ENCODE measurements around the gene CMAS.
"Not testable (repeated sequence)": the region's sequence is repeated elsewhere in the genome, so short reads cannot be mapped to it uniquely, and the experiment has no call there.

Gene CMAS

GRCh38 chr12:22047494-22047893 lies 1.5 kb downstream of the CMAS start:
- no peak for DNase-seq (ENCODE audit: low read depth)

DNA sequence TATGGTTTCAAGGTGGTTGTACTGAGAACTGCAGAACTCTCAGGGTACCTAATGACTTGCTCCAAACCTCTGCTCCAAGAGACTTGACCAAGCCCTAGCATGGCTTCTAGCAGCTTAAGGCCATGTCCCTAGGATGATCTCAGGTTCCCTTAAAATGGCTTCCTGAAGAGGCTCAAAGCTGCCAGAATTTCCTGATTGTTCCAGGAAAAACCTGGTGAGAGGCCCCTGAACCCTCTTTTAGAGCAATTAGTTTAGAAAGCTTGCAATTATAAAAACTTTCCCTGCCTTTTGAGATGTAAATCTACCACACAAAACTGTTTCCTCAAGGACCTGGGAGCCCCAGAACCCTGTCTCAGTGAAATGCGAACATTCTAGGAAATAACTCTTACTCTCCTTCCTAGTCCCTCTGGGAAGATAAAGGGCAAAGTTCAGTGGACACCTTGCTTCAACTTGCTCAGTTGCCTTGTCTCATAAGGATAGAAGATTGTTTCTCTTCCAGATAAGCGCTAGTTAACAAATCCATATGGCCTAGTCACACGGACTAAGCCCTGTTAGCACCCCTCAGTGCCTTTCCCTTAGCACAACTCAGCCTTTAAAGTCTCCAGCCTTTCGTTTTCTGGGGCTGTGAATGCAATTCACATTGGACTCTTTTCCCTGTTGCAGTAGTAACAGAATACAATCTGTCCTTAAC lies 2.5 kb downstream of the CMAS start:
- DNase-seq (ENCODE audit: low read depth), result no peak

GRCh38 chr12:22050078-22050477 lies 4.1 kb downstream of the CMAS start:
- no peak for DNase-seq (ENCODE audit: low read depth)

DNA sequence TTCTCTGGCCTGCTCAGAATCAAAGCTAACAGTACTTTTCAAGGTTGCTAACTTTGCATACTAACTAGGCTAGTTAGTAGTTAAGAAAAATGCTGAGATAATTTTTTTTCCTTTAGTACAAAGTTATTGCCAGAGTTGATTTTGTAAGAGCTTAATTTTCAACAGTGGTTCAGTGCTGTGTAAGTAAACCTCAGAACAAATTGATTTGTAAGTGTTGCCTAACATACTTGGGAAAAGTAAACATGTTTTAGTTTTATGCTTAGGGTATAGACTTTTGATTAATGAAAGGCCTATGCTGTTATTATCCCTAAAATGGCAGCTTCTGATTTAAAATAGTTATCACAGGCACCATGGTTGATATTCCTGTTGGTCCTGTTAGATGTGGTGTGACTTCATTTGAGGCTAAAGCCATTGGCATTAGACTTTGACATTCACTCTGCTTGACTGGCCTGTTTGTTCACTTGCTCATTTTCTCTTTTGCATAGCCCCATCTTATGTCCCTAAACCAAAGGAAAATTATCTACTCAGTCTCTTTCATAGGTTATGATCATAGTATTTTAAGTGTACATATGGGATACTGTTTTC lies 5.2 kb downstream of the CMAS start:
- DNase-seq (ENCODE audit: low read depth), result no peak

DNA sequence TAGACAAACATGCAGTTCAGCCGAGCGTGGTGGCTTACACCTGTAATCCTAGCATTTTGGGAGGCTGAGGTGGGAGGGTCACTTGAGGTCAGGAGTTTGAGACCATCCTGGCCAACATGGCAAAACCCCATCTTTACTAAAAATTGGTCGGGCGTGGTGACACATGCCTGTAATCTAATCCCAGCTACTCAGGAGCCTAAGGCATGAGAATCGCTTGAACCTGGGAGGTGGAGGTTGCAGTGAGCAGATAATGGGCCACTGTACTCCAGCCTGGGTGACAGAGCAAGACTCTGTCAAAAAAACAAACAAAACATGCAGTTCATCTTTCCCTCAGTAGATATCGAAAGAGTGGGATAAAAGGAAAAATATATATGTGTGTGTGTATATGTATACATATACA lies 7.0 kb downstream of the CMAS start:
- DNase-seq (ENCODE audit: low read depth), result not testable (repeated sequence)

DNA sequence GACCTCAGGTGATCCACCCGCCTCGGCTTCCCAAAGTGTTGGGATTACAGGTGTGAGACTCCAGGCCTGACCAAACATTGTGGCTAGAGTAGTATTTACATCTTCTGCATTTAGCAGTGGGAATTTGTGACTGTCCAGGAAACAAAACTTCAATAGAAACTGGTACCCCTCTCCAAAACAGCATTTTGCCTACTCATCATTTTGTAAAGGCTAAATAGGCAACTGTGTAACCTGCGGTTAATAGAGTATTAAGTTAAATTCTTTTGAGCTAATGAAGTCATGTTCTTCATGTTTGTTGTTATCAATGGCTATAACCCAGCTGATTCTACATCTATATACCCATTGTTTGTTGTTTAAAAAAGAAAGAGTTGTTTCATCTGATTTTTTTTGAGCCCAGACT lies 8.1 kb downstream of the CMAS start:
- DNase-seq (ENCODE audit: low read depth), result no peak

DNA sequence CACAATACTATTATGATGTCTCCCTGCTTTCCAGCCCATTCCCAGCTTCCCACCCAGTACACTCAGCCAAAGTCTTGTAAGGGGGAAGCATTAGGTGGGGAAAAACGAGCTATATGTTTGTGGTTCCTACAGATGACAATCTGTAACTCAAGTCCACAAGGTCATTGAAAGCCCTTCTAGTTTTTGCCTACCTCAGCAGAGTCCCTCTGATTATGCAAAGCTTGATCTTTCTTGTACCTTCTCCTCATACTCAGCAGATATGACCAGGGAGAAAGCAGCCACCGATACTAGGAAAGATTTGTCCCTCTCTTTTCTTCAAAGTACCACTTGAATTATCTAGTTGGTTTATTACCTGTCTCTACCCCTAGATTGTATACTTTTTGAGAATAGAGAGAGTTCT lies 10.6 kb downstream of the CMAS start:
- DNase-seq (ENCODE audit: low read depth), result no peak

GRCh38 chr12:22059976-22060647 lies 14.1 kb downstream of the CMAS start:
- no peak for DNase-seq (ENCODE audit: low read depth)

GRCh38 chr12:22064968-22065367 lies 18.9 kb downstream of the CMAS start:
- no peak for DNase-seq (ENCODE audit: low read depth)

GRCh38 chr12:22066310-22066709 lies 20.3 kb downstream of the CMAS start:
- no peak for DNase-seq (ENCODE audit: low read depth)

DNA sequence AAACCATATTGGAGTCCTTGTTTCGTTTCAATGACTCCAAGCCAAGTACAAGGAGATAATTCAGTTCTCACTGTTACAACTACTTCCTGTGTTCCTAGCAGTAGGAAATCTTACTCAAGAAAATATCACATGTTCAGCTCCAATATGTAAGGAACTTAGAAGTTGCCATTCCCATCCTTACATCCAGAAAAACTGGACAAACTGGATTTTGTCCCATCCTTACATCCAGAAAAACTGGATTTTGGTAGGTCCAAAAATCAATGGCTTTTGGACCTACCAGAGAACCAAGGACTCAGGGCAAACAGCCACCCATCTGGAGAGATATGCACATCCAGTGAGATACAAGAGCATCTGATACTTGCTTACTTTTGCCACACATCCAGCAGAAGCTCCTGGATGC lies 23.8 kb downstream of the CMAS start:
- no peak for DNase-seq (ENCODE audit: low read depth)

DNA sequence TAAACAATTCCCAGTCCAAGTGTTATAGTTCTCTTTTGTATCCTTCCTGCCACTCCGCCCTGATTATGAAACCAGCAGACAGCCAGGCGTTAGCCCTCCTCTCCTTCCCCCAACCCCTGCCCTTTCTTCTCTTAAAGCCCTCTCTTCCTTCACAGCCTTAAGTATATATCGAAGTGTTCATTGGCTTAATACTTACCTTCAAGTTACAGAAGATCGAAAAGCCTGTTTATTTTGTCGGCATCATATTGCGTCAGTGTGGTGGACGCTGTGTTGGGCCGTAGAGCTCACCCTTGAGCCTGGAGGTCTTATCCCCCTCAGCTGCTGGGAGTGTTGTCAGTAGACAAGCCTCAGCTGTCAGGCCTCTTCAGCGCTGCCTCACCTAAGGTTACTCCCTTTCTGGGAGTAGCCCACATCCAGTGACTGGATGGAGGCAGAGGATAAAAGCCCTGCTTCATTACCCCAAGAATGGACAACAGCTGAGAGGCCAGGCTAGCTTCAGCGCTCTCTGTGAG lies 36.2 kb downstream of the CMAS start:
- no peak for DNase-seq (ENCODE audit: low read depth)

GRCh38 chr12:22083167-22083566 lies 37.1 kb downstream of the CMAS start:
- no peak for DNase-seq (ENCODE audit: low read depth)

DNA sequence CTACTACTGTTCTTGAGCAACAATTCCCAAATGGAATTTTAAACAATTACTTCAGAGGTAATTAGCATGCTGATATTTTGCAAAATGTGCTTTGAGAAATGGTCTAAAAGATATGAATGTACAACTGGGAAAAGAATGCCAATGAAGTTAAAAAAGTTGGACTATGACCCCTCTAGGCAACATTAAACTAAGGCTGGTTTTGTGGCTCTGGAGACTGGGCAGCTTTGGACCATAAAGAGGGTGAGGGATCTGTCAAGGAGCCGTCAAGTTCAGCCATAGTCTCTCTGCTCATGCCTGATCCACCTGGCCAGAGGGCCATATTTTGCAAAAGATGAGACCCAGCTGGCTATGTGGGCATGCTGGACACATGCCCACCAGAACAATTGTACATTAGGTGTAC lies 38.8 kb downstream of the CMAS start:
- no peak for DNase-seq (ENCODE audit: low read depth)

DNA sequence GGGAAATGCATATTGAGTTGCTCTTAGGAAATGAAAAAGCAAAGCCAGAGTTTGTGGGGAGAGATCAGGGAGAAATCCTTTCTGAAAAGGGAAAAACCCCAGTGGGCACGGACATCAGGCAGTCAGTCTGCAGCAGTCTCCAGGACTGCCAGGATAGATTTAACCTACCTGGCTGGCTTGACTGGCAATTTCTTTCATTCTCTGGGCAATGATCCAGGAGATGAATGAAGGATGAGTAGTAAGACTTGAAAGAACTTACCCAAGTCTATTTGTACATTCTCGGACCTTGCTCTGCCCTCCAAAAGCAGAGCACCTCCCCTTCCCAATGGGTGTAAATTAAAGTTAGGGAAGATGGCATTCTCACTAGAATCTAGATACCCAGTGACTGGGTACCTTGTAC lies 42.9 kb downstream of the CMAS start:
- no peak for DNase-seq (ENCODE audit: low read depth)

- DNase-seq (ENCODE audit: low read depth), result no peak
Measured at GRCh38 chr12:22089486-22089885, 43.5 kb downstream of the CMAS start.

DNA sequence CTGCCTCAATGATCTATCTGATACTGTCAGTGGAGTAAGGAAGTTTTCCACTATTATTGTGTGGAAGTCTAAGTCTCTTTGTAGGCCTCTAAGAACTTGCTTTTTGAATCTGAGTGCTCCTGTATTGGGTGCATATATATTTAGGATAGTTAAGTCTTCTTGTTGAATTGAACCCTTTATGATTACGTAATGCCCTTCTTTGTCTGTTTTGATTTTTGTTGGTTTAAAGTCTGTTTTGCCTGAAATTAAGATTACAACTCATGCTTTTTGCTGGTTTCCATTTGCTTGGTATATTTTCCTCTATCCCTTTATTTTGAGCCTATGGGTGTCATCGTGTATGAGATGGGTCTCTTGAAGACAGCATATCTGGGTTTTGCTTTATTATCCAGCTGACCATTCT lies 53.0 kb downstream of the CMAS start:
- not testable (repeated sequence) for DNase-seq (ENCODE audit: low read depth)

- no peak for DNase-seq (ENCODE audit: low read depth)
Measured at GRCh38 chr12:22100958-22101748, 55.1 kb downstream of the CMAS start.

GRCh38 chr12:22101749-22102243 lies 55.8 kb downstream of the CMAS start:
- DNase-seq (ENCODE audit: low read depth), result no peak

- no peak for DNase-seq (ENCODE audit: low read depth)
Measured at GRCh38 chr12:22103418-22103817, 57.4 kb downstream of the CMAS start.

GRCh38 chr12:22105542-22105941 lies 59.5 kb downstream of the CMAS start:
- no peak for DNase-seq (ENCODE audit: low read depth)

- no peak for DNase-seq (ENCODE audit: low read depth)
Measured at GRCh38 chr12:22110176-22110575, 64.2 kb downstream of the CMAS start.

Data from stimulated activated CD8-positive, alpha-beta memory T cell treated with anti-CD3 and anti-CD28 coated beads, Interleukin-15, amount 100 ng/mL, for 24 hours (primary cell).